Jurkat, Clone E6-1 (cell line): ENCODE measurements around the gene P4HA3.

Experiments used
- DNase-seq: peaks from one replicate; pipeline ENCODE4 v3.0.0-alpha.2; 2011; ENCODE audit warnings: low read depth, low spot score
- H3K4me3 ChIP-seq: 2 replicates; pipeline ENCODE4 v1.5.1; 2011; ENCODE audit warnings: mild to moderate bottlenecking, low read length, control low read depth, moderate library complexity

P4HA3 gene

GRCh38 chr11:74276581-74276980 lies 34.9 kb downstream of the P4HA3 start:
- DNase-seq = no peak
- H3K4me3 ChIP-seq = no peak overlapping the region

- no peak for DNase-seq
- no peak overlapping the region for H3K4me3 ChIP-seq
Observed at GRCh38 chr11:74272276-74272675, 39.2 kb downstream of the P4HA3 start.

GRCh38 chr11:74269161-74269811 lies 42.2 kb downstream of the P4HA3 start:
- peak overlapping the region; percentile 17 for H3K4me3 ChIP-seq
- DNase-seq = peak; percentile 94

- no peak overlapping the region for H3K4me3 ChIP-seq
- DNase-seq = no peak
Observed at GRCh38 chr11:74268456-74268855, 43.0 kb downstream of the P4HA3 start.

GRCh38 chr11:74267014-74267413 lies 44.4 kb downstream of the P4HA3 start:
- H3K4me3 ChIP-seq = no peak overlapping the region
- no peak for DNase-seq

- no peak overlapping the region for H3K4me3 ChIP-seq
- DNase-seq = no peak
Observed at GRCh38 chr11:74265256-74265655, 46.2 kb downstream of the P4HA3 start.

GRCh38 chr11:74262725-74263124 lies 48.7 kb downstream of the P4HA3 start:
- DNase-seq = no peak
- H3K4me3 ChIP-seq = no peak overlapping the region

GRCh38 chr11:74257959-74258553 lies 53.4 kb downstream of the P4HA3 start:
- no peak for DNase-seq
- H3K4me3 ChIP-seq = no peak overlapping the region

GRCh38 chr11:74256378-74257133 lies 54.9 kb downstream of the P4HA3 start:
- no peak for DNase-seq
- no peak overlapping the region for H3K4me3 ChIP-seq

- no peak overlapping the region for H3K4me3 ChIP-seq
- peak; percentile 58 for DNase-seq
Observed at GRCh38 chr11:74255741-74256375, 55.6 kb downstream of the P4HA3 start.

GRCh38 chr11:74253361-74253760 lies 58.1 kb downstream of the P4HA3 start:
- DNase-seq = no peak
- no peak overlapping the region for H3K4me3 ChIP-seq

GRCh38 chr11:74249496-74249895 lies 61.9 kb downstream of the P4HA3 start:
- H3K4me3 ChIP-seq = no peak overlapping the region

GRCh38 chr11:74248469-74248868 lies 63.0 kb downstream of the P4HA3 start:
- H3K4me3 ChIP-seq = no peak overlapping the region
- DNase-seq = no peak

More at GRCh38 chr11:74249496-74249895, 61.9 kb downstream of the P4HA3 start:
- DNase-seq = no peak

- no peak overlapping the region for H3K4me3 ChIP-seq
- DNase-seq = no peak
Observed at GRCh38 chr11:74238243-74238642, 73.2 kb downstream of the P4HA3 start.

GRCh38 chr11:74237541-74237940 lies 73.9 kb downstream of the P4HA3 start:
- DNase-seq = no peak
- H3K4me3 ChIP-seq = no peak overlapping the region

- no peak for DNase-seq
- H3K4me3 ChIP-seq = no peak overlapping the region
Observed at GRCh38 chr11:74235121-74235520, 76.3 kb downstream of the P4HA3 start.

GRCh38 chr11:74233683-74234082 lies 77.8 kb downstream of the P4HA3 start:
- H3K4me3 ChIP-seq = no peak overlapping the region
- DNase-seq = no peak

- no peak overlapping the region for H3K4me3 ChIP-seq
- DNase-seq = peak; percentile 82
Observed at GRCh38 chr11:74232311-74232950, 79.0 kb downstream of the P4HA3 start.

GRCh38 chr11:74226907-74227306 lies 84.5 kb downstream of the P4HA3 start:
- DNase-seq = no peak
- no peak overlapping the region for H3K4me3 ChIP-seq
